ENCODE results near the gene SLC6A11. TPM values are rescaled to one million over a fixed set of nuclear protein-coding genes. Genes with fewer than 3 reads are reported as not detected.

The SLC6A11 gene
- total RNA-seq, 1 experiment from 2014 or later, result not detected

GRCh38 chr3:10948326-10948725 is 132.3 kb downstream of the SLC6A11 start:
- Histone ChIP-seq H3K4me1 (replicated peaks; ENCODE audit: insufficient read depth) (no peaks in the 10 kb centered on the region), H3K79me2 (ENCODE audit: low read depth) (no peaks in the 10 kb centered on the region), H3K9me3 (ENCODE audit: insufficient read depth, low read depth) (no peaks in the 10 kb centered on the region), H3F3A (ENCODE audit: insufficient read depth, low read depth) (no peaks in the 10 kb centered on the region), H3K4me3 (no peak overlapping the region), H3K9me2 (ENCODE audit: insufficient read depth) (no peaks in the 10 kb centered on the region), H3K27me3 (ENCODE audit: insufficient read depth, low read depth) (peaks cover 76% of the 10 kb centered on the region), H3K27ac (no peak overlapping the region), H3K4me2 (no peak overlapping the region), H4K20me1 (ENCODE audit: insufficient read depth) (no peaks in the 10 kb centered on the region), H3K36me3 (ENCODE audit: low read depth) (no peaks in the 10 kb centered on the region), H2AFZ (no peak overlapping the region)
- intact Hi-C loops (cut with micrococcal nuclease; ENCODE audit: unreplicated experiment), result no loop called here
- DNase-seq, result no peak
- TF ChIP-seq EZH2 (IDR thresholded peaks at IDR 0.05; ENCODE audit: low read depth), result no peak
- TF ChIP-seq, protein P1, sequence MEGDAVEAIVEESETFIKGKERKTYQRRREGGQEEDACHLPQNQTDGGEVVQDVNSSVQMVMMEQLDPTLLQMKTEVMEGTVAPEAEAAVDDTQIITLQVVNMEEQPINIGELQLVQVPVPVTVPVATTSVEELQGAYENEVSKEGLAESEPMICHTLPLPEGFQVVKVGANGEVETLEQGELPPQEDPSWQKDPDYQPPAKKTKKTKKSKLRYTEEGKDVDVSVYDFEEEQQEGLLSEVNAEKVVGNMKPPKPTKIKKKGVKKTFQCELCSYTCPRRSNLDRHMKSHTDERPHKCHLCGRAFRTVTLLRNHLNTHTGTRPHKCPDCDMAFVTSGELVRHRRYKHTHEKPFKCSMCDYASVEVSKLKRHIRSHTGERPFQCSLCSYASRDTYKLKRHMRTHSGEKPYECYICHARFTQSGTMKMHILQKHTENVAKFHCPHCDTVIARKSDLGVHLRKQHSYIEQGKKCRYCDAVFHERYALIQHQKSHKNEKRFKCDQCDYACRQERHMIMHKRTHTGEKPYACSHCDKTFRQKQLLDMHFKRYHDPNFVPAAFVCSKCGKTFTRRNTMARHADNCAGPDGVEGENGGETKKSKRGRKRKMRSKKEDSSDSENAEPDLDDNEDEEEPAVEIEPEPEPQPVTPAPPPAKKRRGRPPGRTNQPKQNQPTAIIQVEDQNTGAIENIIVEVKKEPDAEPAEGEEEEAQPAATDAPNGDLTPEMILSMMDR (conservative IDR thresholded peaks at IDR 0.05), result no peak
- ChIA-PET POLR2A (ENCODE audit: unreplicated experiment) (no interaction called here), CTCF (no interaction called here)
- no TSS peak for BruUV-seq (replicated peaks)

- Histone ChIP-seq H3K4me3 (no peak overlapping the region), H3F3A (ENCODE audit: insufficient read depth, low read depth) (no peaks in the 10 kb centered on the region), H2AFZ (no peak overlapping the region), H4K20me1 (ENCODE audit: insufficient read depth) (no peaks in the 10 kb centered on the region), H3K36me3 (ENCODE audit: low read depth) (no peaks in the 10 kb centered on the region), H3K4me2 (no peak overlapping the region), H3K27me3 (ENCODE audit: insufficient read depth, low read depth) (peaks cover 85% of the 10 kb centered on the region), H3K4me1 (replicated peaks; ENCODE audit: insufficient read depth) (no peaks in the 10 kb centered on the region), H3K9me2 (ENCODE audit: insufficient read depth) (no peaks in the 10 kb centered on the region), H3K9me3 (ENCODE audit: insufficient read depth, low read depth) (no peaks in the 10 kb centered on the region), H3K79me2 (ENCODE audit: low read depth) (no peaks in the 10 kb centered on the region), H3K27ac (no peak overlapping the region)
- ChIA-PET POLR2A (ENCODE audit: unreplicated experiment) (no interaction called here), CTCF (no interaction called here)
- no peak for TF ChIP-seq EZH2 (IDR thresholded peaks at IDR 0.05; ENCODE audit: low read depth)
- TF ChIP-seq, protein P1 (conservative IDR thresholded peaks at IDR 0.05), result no peak
- BruUV-seq (replicated peaks), result no TSS peak
- DNase-seq, result no peak
- intact Hi-C loops (cut with micrococcal nuclease; ENCODE audit: unreplicated experiment), result no loop called here
Measured at GRCh38 chr3:10949197-10949596, 133.2 kb downstream of the SLC6A11 start.

- Histone ChIP-seq H3K27ac (no peak overlapping the region), H3K9me2 (ENCODE audit: insufficient read depth) (no peaks in the 10 kb centered on the region), H2AFZ (no peak overlapping the region), H3K79me2 (ENCODE audit: low read depth) (no peaks in the 10 kb centered on the region), H3K4me2 (no peak overlapping the region), H3F3A (ENCODE audit: insufficient read depth, low read depth) (no peaks in the 10 kb centered on the region), H3K27me3 (ENCODE audit: insufficient read depth, low read depth) (peaks cover 94% of the 10 kb centered on the region), H3K9me3 (ENCODE audit: insufficient read depth, low read depth) (no peaks in the 10 kb centered on the region), H3K4me3 (no peak overlapping the region), H3K4me1 (replicated peaks; ENCODE audit: insufficient read depth) (no peaks in the 10 kb centered on the region), H3K36me3 (ENCODE audit: low read depth) (no peaks in the 10 kb centered on the region), H4K20me1 (ENCODE audit: insufficient read depth) (no peaks in the 10 kb centered on the region)
- CTCF ChIA-PET, result no interaction called here
- intact Hi-C loops (cut with micrococcal nuclease; ENCODE audit: unreplicated experiment), result loop anchor here (2.0 kb wide), 1 partner anchor 108 kb away; no protein-coding TSS in a partner anchor
- DNase-seq, result no peak
- POLR2A ChIA-PET (ENCODE audit: unreplicated experiment), result no interaction called here
- no TSS peak for BruUV-seq (replicated peaks)
- TF ChIP-seq, protein P1 (conservative IDR thresholded peaks at IDR 0.05), result peak; percentile 69
- TF ChIP-seq EZH2 (IDR thresholded peaks at IDR 0.05; ENCODE audit: low read depth), result no peak
Measured at GRCh38 chr3:10950476-10951294, 134.7 kb downstream of the SLC6A11 start.
